Measurements from ENCODE around the gene BTBD9.

DNA sequence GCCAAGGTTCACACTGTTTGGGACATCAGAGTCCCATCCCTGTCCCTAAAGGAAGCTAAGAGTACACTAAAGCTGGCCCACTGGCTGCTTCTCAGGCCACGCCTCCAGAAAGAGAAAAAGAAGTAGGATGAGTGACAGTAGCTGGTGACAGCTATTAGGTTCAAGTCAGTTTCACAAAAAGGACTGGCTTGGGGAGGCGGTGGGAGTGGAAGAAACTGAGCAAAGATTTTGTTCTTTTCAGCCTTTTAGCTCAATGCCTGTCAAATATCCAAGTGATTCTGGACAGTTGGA is 445.5 kb downstream of the BTBD9 start:
- TF ChIP-seq EZH2 (IDR thresholded peaks at IDR 0.05; ENCODE audit: insufficient read depth, poor library complexity, severe bottlenecking) (no peak), EZH2phosphoT487 (IDR thresholded peaks at IDR 0.05; ENCODE audit: insufficient read depth, low read depth) (no peak)

Measured in GM23248 (cell line).